ENCODE measurements around the gene CCDC170.

CCDC170 gene

GRCh38 chr6:151475653-151476523 lies 17.9 kb upstream of the CCDC170 start:
- H2AK5ac ChIP-seq (ENCODE audit: low read length, severe bottlenecking): no peak overlapping the region
- H3K4me1 ChIP-seq (ENCODE audit: control insufficient read depth, insufficient read depth, low read depth, low read length): peaks cover 2% of the 10 kb centered on the region
- H3K79me1 ChIP-seq (replicated peaks; ENCODE audit: low read length, poor library complexity, severe bottlenecking): no peaks in the 10 kb centered on the region
- no peak overlapping the region for H3K9ac ChIP-seq (ENCODE audit: low read length)
- no peaks in the 10 kb centered on the region for H3K27me3 ChIP-seq (ENCODE audit: control insufficient read depth in 1 of 2, insufficient read depth in 1 of 2, low read length in 2 of 2)
- H2BK15ac ChIP-seq (ENCODE audit: low read depth, poor library complexity, severe bottlenecking): no peak overlapping the region
- no peak overlapping the region for H3K4me3 ChIP-seq (ENCODE audit: insufficient read depth in 1 of 2, low read depth in 1 of 2, low read length in 2 of 2)
- H4K91ac ChIP-seq (ENCODE audit: low read length): no peak overlapping the region
- no peaks in the 10 kb centered on the region for H3K36me3 ChIP-seq (ENCODE audit: control insufficient read depth in 1 of 2, insufficient read depth in 2 of 2, low read depth in 1 of 2, low read length in 2 of 2)
- no peak overlapping the region for H3K4ac ChIP-seq (ENCODE audit: low read depth in 1 of 2, low read length in 2 of 2)
- no peak overlapping the region for H2AFZ ChIP-seq (ENCODE audit: low read depth, low read length)
- H2BK5ac ChIP-seq (ENCODE audit: low read depth, low read length, poor library complexity, severe bottlenecking): no peak overlapping the region
- H4K8ac ChIP-seq (ENCODE audit: low read length): no peak overlapping the region
- no peak overlapping the region for H2BK12ac ChIP-seq (ENCODE audit: low read length in 2 of 2)
- H3K14ac ChIP-seq (ENCODE audit: low read length in 2 of 2): no peak overlapping the region
- peak; percentile 52 for DNase-seq
- H3K23ac ChIP-seq (ENCODE audit: low read length in 2 of 2): no peak overlapping the region
- no peak overlapping the region for H2BK120ac ChIP-seq (ENCODE audit: low read depth, low read length)
- 49% methylated on average over 16 of the region's 16 CpGs for WGBS
- H3K27ac ChIP-seq (ENCODE audit: low read length, poor library complexity, severe bottlenecking): no peak overlapping the region
- peak overlapping the region; percentile 55 for H3K4me2 ChIP-seq (ENCODE audit: low read length, poor library complexity, severe bottlenecking)
- H3K9me3 ChIP-seq (ENCODE audit: control insufficient read depth, low read length): no peaks in the 10 kb centered on the region
- no peak overlapping the region for H3K18ac ChIP-seq (ENCODE audit: low read depth in 1 of 2, low read length in 2 of 2)

- Histone ChIP-seq H3K23ac (ENCODE audit: low read length in 2 of 2) (no peak overlapping the region), H2BK15ac (ENCODE audit: low read depth, poor library complexity, severe bottlenecking) (no peak overlapping the region), H3K27ac (ENCODE audit: low read length, poor library complexity, severe bottlenecking) (no peak overlapping the region), H3K36me3 (ENCODE audit: control insufficient read depth in 1 of 2, insufficient read depth in 2 of 2, low read depth in 1 of 2, low read length in 2 of 2) (no peaks in the 10 kb centered on the region), H3K27me3 (ENCODE audit: control insufficient read depth in 1 of 2, insufficient read depth in 1 of 2, low read length in 2 of 2) (no peaks in the 10 kb centered on the region), H3K4me2 (ENCODE audit: low read length, poor library complexity, severe bottlenecking) (no peak overlapping the region), H2BK5ac (ENCODE audit: low read depth, low read length, poor library complexity, severe bottlenecking) (no peak overlapping the region), H3K18ac (ENCODE audit: low read depth in 1 of 2, low read length in 2 of 2) (no peak overlapping the region), H3K4me3 (ENCODE audit: insufficient read depth in 1 of 2, low read depth in 1 of 2, low read length in 2 of 2) (no peak overlapping the region), H3K4ac (ENCODE audit: low read depth in 1 of 2, low read length in 2 of 2) (no peak overlapping the region), H3K4me1 (ENCODE audit: control insufficient read depth, insufficient read depth, low read depth, low read length) (peaks cover 2% of the 10 kb centered on the region), H2AFZ (ENCODE audit: low read depth, low read length) (no peak overlapping the region), H2BK12ac (ENCODE audit: low read length in 2 of 2) (no peak overlapping the region), H3K9ac (ENCODE audit: low read length) (no peak overlapping the region), H3K79me1 (replicated peaks; ENCODE audit: low read length, poor library complexity, severe bottlenecking) (no peaks in the 10 kb centered on the region), H4K8ac (ENCODE audit: low read length) (no peak overlapping the region), H2AK5ac (ENCODE audit: low read length, severe bottlenecking) (no peak overlapping the region), H2BK120ac (ENCODE audit: low read depth, low read length) (no peak overlapping the region), H3K14ac (ENCODE audit: low read length in 2 of 2) (no peak overlapping the region), H4K91ac (ENCODE audit: low read length) (no peak overlapping the region), H3K9me3 (ENCODE audit: control insufficient read depth, low read length) (no peaks in the 10 kb centered on the region)
- WGBS: 97% methylated on average over 11 of the region's 12 CpGs
- no peak for DNase-seq
Observed at GRCh38 chr6:151477726-151478125, 16.1 kb upstream of the CCDC170 start.

- no peak overlapping the region for H2AK5ac ChIP-seq (ENCODE audit: low read length, severe bottlenecking)
- no peak overlapping the region for H2BK12ac ChIP-seq (ENCODE audit: low read length in 2 of 2)
- H3K27ac ChIP-seq (ENCODE audit: low read length, poor library complexity, severe bottlenecking): no peak overlapping the region
- H3K36me3 ChIP-seq (ENCODE audit: control insufficient read depth in 1 of 2, insufficient read depth in 2 of 2, low read depth in 1 of 2, low read length in 2 of 2): no peaks in the 10 kb centered on the region
- H3K4me3 ChIP-seq (ENCODE audit: insufficient read depth in 1 of 2, low read depth in 1 of 2, low read length in 2 of 2): no peak overlapping the region
- no peaks in the 10 kb centered on the region for H3K9me3 ChIP-seq (ENCODE audit: control insufficient read depth, low read length)
- DNase-seq: no peak
- no peak overlapping the region for H2AFZ ChIP-seq (ENCODE audit: low read depth, low read length)
- H3K9ac ChIP-seq (ENCODE audit: low read length): no peak overlapping the region
- no peak overlapping the region for H2BK15ac ChIP-seq (ENCODE audit: low read depth, poor library complexity, severe bottlenecking)
- no peak overlapping the region for H4K91ac ChIP-seq (ENCODE audit: low read length)
- no peak overlapping the region for H3K14ac ChIP-seq (ENCODE audit: low read length in 2 of 2)
- H3K4me2 ChIP-seq (ENCODE audit: low read length, poor library complexity, severe bottlenecking): no peak overlapping the region
- H2BK5ac ChIP-seq (ENCODE audit: low read depth, low read length, poor library complexity, severe bottlenecking): no peak overlapping the region
- no peak overlapping the region for H3K18ac ChIP-seq (ENCODE audit: low read depth in 1 of 2, low read length in 2 of 2)
- no peaks in the 10 kb centered on the region for H3K79me1 ChIP-seq (replicated peaks; ENCODE audit: low read length, poor library complexity, severe bottlenecking)
- no peak overlapping the region for H3K4ac ChIP-seq (ENCODE audit: low read depth in 1 of 2, low read length in 2 of 2)
- peaks cover 2% of the 10 kb centered on the region for H3K4me1 ChIP-seq (ENCODE audit: control insufficient read depth, insufficient read depth, low read depth, low read length)
- no peak overlapping the region for H3K23ac ChIP-seq (ENCODE audit: low read length in 2 of 2)
- H3K27me3 ChIP-seq (ENCODE audit: control insufficient read depth in 1 of 2, insufficient read depth in 1 of 2, low read length in 2 of 2): no peaks in the 10 kb centered on the region
- 100% methylated on average over 2 of the region's 6 CpGs for WGBS
- no peak overlapping the region for H4K8ac ChIP-seq (ENCODE audit: low read length)
- no peak overlapping the region for H2BK120ac ChIP-seq (ENCODE audit: low read depth, low read length)
Observed at GRCh38 chr6:151478670-151479069, 15.1 kb upstream of the CCDC170 start.

GRCh38 chr6:151481786-151482185 lies 12.0 kb upstream of the CCDC170 start:
- H2BK15ac ChIP-seq (ENCODE audit: low read depth, poor library complexity, severe bottlenecking): no peak overlapping the region
- no peak overlapping the region for H3K4me3 ChIP-seq (ENCODE audit: insufficient read depth in 1 of 2, low read depth in 1 of 2, low read length in 2 of 2)
- no peaks in the 10 kb centered on the region for H3K79me1 ChIP-seq (replicated peaks; ENCODE audit: low read length, poor library complexity, severe bottlenecking)
- H4K8ac ChIP-seq (ENCODE audit: low read length): no peak overlapping the region
- no peak overlapping the region for H3K18ac ChIP-seq (ENCODE audit: low read depth in 1 of 2, low read length in 2 of 2)
- H3K4me2 ChIP-seq (ENCODE audit: low read length, poor library complexity, severe bottlenecking): no peak overlapping the region
- H2BK5ac ChIP-seq (ENCODE audit: low read depth, low read length, poor library complexity, severe bottlenecking): no peak overlapping the region
- no peak overlapping the region for H3K4ac ChIP-seq (ENCODE audit: low read depth in 1 of 2, low read length in 2 of 2)
- no peak overlapping the region for H2AK5ac ChIP-seq (ENCODE audit: low read length, severe bottlenecking)
- no peaks in the 10 kb centered on the region for H3K4me1 ChIP-seq (ENCODE audit: control insufficient read depth, insufficient read depth, low read depth, low read length)
- no peak overlapping the region for H3K14ac ChIP-seq (ENCODE audit: low read length in 2 of 2)
- no peak overlapping the region for H2BK120ac ChIP-seq (ENCODE audit: low read depth, low read length)
- H3K9me3 ChIP-seq (ENCODE audit: control insufficient read depth, low read length): no peaks in the 10 kb centered on the region
- H3K27me3 ChIP-seq (ENCODE audit: control insufficient read depth in 1 of 2, insufficient read depth in 1 of 2, low read length in 2 of 2): no peaks in the 10 kb centered on the region
- H3K9ac ChIP-seq (ENCODE audit: low read length): peak overlapping the region; percentile 35
- H3K23ac ChIP-seq (ENCODE audit: low read length in 2 of 2): no peak overlapping the region
- H3K27ac ChIP-seq (ENCODE audit: low read length, poor library complexity, severe bottlenecking): no peak overlapping the region
- no peaks in the 10 kb centered on the region for H3K36me3 ChIP-seq (ENCODE audit: control insufficient read depth in 1 of 2, insufficient read depth in 2 of 2, low read depth in 1 of 2, low read length in 2 of 2)
- DNase-seq: no peak
- H4K91ac ChIP-seq (ENCODE audit: low read length): no peak overlapping the region
- no peak overlapping the region for H2BK12ac ChIP-seq (ENCODE audit: low read length in 2 of 2)
- no peak overlapping the region for H2AFZ ChIP-seq (ENCODE audit: low read depth, low read length)

Data from mesenchymal stem cell (in vitro differentiated cells and primary cell).